ENCODE results near the gene AMBP. TPM values are rescaled to one million over a fixed set of nuclear protein-coding genes. Genes with fewer than 3 reads are reported as not detected.

The AMBP gene
- total and polyA plus RNA-seq, 12 donors = 0.01 TPM; not detected in 11

DNA sequence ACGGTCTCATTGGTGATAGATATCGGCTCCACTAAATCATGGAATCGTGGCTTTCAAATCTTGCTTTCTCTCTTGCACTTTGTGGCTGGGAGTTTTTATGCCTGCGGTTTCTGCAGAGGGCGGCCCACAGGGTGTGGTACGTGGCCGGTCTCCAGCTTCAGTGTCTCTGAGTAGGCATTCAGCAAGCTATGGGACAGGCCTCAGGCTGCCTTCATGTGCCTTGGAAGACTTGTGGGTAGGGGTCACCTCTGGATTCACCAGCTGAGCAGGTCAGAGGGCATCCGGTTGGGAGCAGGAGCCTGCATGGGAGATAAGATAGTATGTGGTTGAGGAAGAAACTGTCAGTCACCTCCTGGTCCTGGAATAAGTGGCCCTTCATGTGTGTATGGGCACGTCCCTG is 47.7 kb downstream of the AMBP start:
- 90 to 95% methylated on average over 9 of the region's 9 CpGs for WGBS, 2 donors
- DNase-seq (no peak), ATAC-seq (no peak)
- Histone ChIP-seq H3K4me3 (no peak overlapping the region), H3K27me3 (no peaks in the 10 kb centered on the region), H3K27ac (no peak overlapping the region), H3K9me3 (no peaks in the 10 kb centered on the region), H3K4me1 (peaks cover 0 to 7% (median 0%) of the 10 kb centered on the region in 9 donors), H3K36me3 (peaks cover 0 to 47% (median 0%) of the 10 kb centered on the region in 9 donors)
- intact Hi-C loops (cut with DNase I) = loop anchor here in 9 of 10 donors (5.0 to 10.0 kb wide), 6 partner anchors 223 to 348 kb away; no protein-coding TSS in a partner anchor
- no peak for TF ChIP-seq CTCF (IDR thresholded peaks at IDR 0.05)

GRCh38 chr9:114029311-114030170 is 48.6 kb downstream of the AMBP start:
- intact Hi-C loops (cut with DNase I) = loop anchor here (5.0 to 10.0 kb wide), 7 partner anchors 65 to 347 kb away; no protein-coding TSS in a partner anchor
- H3K27me3 ChIP-seq = no peaks in the 10 kb centered on the region
- H3K4me3 ChIP-seq = no peak overlapping the region
- DNase-seq = no peak
- H3K9me3 ChIP-seq = peaks cover 0 to under 1% (median 0%) of the 10 kb centered on the region in 11 donors
- ATAC-seq = no peak
- WGBS, 2 donors = 84 to 89% methylated on average over 12 of the region's 12 CpGs
- peaks cover 0 to 47% (median 0%) of the 10 kb centered on the region in 9 donors for H3K36me3 ChIP-seq
- peaks cover 0 to 7% (median 0%) of the 10 kb centered on the region in 9 donors for H3K4me1 ChIP-seq
- no peak for TF ChIP-seq CTCF (IDR thresholded peaks at IDR 0.05)
- no peak overlapping the region for H3K27ac ChIP-seq

DNA sequence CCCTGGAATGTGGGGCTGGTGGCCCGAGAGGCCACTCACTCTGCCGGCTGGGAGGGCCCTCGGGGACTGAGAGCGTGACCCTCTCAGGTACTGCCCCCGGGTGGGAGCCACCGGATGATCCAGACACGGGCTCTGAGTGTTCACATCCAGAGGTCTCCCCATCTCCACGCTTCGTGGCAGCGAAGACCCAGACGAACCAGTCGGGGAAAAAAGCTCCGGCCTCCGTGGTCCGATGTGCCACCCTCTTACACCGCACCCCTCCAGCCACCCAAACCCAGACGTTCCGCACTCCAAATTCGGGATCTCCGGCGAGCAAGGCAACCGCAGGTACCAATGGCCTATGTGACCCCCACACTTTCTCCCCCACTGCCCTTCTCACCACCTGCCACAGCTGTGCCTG is 49.5 kb downstream of the AMBP start:
- no peak overlapping the region for H3K27ac ChIP-seq
- ATAC-seq (no peak), DNase-seq (no peak)
- H3K4me3 ChIP-seq = no peak overlapping the region
- peaks cover 0 to 40% (median 0%) of the 10 kb centered on the region in 9 donors for H3K36me3 ChIP-seq
- H3K27me3 ChIP-seq = no peaks in the 10 kb centered on the region
- TF ChIP-seq CTCF (IDR thresholded peaks at IDR 0.05) = no peak
- 95 to 98% methylated on average over 22 of the region's 22 CpGs for WGBS, 2 donors
- H3K4me1 ChIP-seq = peaks cover 0 to 7% (median 0%) of the 10 kb centered on the region in 9 donors
- H3K9me3 ChIP-seq = peaks cover 0 to 9% (median 7%) of the 10 kb centered on the region in 11 donors
- intact Hi-C loops (cut with DNase I) = loop anchor here in 2 of 10 donors (10.0 kb wide), 2 partner anchors 64 to 294 kb away; no protein-coding TSS in a partner anchor

- Histone ChIP-seq H3K27ac (no peak overlapping the region), H3K36me3 (peaks cover 0 to 33% (median 0%) of the 10 kb centered on the region in 9 donors), H3K27me3 (no peaks in the 10 kb centered on the region), H3K9me3 (peaks cover 0 to 16% (median 14%) of the 10 kb centered on the region in 11 donors), H3K4me3 (no peak overlapping the region), H3K4me1 (peaks cover 0 to 7% (median 0%) of the 10 kb centered on the region in 9 donors)
- intact Hi-C loops (cut with DNase I) = loop anchor here in 2 of 10 donors (10.0 kb wide), 2 partner anchors 63 to 293 kb away; no protein-coding TSS in a partner anchor
- ATAC-seq = no peak
- WGBS, 2 donors = 95 to 97% methylated on average over 4 of the region's 4 CpGs
- no peak for TF ChIP-seq CTCF (IDR thresholded peaks at IDR 0.05)
- DNase-seq = no peak
These were observed 50.1 kb downstream of the AMBP start for GRCh38 chr9:114027863-114028465.
